ENCODE measurements around the gene TRANK1.

Gene TRANK1

DNA sequence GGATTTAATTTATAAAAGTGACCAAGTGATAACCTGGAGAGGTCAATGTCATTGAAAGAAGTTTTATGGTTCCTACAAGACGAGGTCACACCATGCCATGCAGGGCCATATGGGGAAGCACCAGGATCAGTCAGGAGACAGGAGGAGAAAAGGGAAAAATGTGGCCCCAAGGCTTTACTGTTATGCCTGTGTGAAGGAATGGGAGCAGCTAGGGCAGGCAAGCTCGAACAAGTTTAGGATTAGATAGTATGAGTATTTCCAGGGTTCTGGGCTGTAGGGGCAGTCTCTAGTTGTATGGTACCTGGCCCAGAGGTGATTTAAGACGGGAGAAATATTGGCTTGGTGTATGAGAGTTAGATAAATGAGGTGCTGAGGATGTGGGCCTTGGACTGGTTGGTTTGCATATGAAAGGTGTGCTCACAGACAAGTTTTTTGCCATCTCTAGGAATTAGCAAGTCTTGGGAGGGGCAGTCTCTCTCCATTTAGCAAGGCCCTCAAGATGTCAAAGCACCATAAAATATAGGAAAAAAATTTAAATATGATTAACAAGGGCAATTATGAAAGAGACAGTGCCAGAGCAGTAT is 144.2 kb downstream of the TRANK1 start:
- DNase-seq (ENCODE audit: low spot score), result no peak

DNA sequence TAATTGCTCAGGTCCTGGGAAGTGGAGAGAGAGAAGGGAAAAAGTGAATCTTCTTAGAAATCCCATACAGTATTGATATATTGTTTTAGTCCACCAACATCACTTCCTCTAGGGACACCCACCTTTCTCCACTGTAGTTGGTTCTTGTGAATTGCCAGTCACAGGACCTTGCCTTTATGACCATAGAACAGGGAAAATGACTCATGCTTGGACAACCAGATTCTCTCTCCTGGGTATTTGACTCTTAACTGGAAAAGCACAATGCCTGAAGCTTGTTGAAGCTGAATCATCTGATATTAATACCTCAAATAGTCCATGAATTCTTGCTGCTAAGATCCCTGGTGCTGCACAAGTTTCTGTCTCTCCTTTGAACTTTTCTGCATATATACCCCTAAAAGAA is 148.0 kb downstream of the TRANK1 start:
- DNase-seq (ENCODE audit: low spot score), result no peak

DNA sequence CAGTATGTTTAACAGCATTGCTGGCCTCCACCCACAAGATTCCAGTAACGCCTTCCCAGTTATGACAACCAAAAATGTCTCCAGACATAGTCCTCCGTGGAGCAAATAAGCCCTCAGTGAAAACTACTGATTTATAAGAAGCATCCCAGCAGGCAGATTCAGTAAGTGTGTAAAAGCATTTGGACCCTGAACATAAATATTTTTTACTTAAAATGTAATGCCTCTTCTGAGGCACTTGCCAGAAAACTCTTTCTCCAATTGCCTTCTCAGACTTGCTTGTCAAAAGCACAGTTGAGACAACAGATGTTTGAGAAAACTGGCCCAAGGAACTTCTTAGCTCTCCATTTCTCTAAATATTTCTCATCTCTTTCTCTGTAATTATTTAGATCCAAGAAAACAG is 148.7 kb downstream of the TRANK1 start:
- DNase-seq (ENCODE audit: low spot score), result no peak

DNA sequence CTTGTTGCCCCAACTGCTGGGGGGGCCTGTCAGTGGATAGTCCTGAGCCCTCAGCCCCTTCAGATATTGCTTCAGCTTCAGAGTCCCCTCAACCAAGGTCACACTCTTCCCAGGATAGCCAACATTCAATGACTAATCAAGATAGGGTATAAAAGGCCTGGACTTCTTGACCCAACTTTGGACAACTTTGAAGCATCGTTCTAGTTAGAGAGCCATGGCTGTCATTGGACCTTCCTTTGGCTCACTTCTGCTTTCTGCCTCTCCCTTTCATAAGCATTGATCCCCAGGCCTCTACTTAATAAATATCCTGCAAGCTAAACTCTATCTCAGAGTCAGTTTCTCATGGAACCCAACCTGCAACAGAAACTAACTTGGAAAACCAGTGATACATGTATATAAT is 149.2 kb downstream of the TRANK1 start:
- no peak for DNase-seq (ENCODE audit: low spot score)

DNA sequence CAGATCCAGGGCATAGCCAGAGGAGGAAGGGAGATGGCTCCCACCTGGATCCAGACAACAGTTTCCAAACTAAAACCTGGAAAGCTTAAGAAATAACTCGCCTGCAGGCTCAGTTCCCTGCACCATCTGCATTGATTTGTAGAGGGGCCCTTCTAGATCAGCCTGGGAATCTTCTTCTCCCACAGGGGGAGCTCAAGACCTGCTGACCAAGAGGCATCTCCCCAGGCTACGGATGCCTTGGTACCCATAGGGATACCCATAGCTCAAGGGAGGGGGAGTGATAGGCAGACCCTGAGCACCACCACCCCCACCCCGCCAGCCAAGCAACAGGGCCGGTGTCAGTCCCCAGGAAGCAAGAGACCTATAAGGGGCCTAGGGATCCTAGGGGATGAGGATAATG is 152.5 kb downstream of the TRANK1 start:
- DNase-seq (ENCODE audit: low spot score), result no peak

DNA sequence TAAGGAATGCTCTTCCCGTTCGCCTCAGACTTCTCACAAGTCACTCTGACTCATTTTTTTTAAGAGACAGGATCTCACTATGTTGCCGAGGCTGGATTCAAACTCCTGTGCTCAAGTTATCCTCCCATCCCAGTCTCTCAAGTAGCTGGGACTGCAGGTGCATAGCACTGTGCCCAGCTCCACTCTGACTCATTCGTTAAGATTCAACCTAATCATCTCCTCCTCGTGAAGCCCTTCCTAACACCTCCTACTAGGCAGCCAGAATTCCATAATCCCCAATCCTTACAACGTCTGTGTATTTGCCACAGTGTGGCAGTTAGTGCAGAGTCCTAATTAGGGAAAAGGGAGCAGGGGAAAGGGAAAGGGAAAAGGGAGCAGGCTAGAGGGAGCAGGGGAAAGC is 154.1 kb downstream of the TRANK1 start:
- no peak for DNase-seq (ENCODE audit: low spot score)

DNA sequence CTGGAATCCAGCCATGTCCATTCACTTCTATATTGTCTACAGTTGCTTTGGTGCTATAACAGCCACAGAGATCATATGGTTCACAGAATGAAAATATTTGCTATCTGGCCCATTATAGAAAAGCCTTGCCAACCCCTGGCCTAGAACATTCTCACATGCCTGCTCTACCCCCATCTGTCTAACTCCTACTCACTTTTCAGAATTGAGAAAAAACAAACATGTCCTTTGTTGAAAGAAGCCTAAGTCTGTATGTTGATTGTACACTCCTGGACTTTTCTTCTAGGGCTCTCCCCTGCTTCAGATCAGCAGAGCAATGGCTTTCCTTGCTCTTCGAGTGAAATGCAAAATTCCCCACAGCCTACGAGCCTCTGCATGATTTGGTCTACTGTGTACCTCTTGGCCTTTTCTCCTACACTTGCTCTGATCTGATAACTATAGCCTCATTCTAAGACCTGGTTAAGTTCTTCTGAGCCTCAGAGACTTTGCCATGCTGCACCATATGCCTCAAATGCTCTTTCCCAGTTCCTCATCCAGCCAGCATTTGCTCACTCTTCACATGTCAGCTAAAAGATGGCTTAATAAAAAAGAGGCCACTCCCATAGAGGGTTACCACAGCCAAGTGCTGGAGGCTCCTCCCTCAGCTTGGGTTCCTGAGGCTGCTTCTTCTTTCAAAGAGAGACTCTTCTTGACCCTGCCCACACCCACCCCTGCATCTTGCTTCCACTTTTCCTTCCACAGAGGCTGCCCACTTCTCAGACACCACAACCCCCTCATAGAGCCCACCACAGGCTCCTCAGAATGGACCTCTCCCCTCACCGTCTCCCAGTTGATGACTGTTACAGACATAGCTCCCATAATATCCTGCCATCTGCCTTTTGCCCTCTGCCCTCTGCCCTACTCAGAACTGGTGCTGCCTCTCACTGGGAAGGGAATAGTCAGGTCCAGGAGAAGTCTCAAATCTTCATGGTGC is 157.6 kb downstream of the TRANK1 start:
- DNase-seq (ENCODE audit: low spot score), result no peak

DNA sequence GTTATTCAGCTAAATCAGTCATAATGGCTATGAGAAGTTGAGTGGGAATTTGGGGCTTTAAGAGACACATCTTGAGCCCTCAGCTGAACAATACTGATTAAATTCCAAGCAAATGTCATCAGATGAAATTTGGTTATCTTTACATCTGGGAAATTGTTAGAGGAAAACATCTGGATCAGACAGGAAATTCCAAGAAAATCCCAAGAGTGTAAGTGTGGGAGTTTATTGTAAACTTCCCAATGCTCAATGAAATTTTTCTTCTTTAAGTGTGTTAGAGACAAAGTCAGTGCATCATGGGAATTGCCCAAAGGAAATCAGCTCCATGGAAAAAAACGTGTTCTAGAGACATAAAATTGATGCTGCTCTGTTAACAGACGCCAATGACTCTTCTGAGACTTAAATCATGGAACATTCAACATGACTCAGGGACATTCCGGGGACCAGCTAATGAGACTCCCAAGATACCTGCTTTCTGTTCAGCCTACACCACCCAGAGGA is 160.7 kb downstream of the TRANK1 start:
- no peak for DNase-seq (ENCODE audit: low spot score)

DNA sequence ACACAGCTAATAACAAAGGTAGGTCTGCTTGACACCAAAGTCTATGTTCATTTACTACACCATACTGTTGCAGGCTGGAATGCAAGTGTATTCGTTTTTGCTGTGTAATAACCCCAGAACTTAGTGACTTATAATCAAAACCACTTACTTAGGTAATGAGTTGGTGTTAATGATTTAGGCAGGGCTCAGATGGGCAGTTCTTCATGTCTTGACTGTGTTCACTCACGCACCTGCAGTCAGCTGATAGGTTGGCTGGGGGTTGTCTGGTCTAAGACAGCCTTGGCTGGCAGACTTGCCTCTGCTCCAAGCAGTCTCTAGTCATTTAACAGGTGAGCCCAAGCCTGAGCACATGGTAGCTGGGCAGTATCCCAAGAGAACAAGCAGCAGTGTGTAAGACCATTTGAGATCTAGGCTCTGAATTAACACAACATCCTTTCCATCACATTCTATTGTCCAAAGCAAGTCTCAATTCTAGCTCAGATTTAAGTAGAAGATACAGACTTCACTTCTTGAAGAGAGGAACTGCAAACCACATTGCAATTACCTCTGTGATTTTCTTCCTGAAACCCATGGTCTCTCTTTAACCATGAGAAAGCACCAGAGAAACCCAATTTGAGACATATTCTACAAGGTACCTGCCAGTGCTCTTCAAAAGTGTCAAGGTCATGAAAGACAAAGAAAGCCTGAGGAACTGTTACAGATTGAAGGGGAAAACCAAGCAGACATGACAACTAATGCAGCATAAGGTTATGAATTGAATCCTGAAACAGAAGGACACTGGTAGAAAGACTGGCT is 167.2 kb downstream of the TRANK1 start:
- no peak for DNase-seq (ENCODE audit: low spot score)
